ENCODE measurements around the gene USP43.
A peak's percentile ranks its signal among the peaks of the same experiment; 100 is the strongest.
"Not testable (repeated sequence)": the region's sequence is repeated elsewhere in the genome, so short reads cannot be mapped to it uniquely, and the experiment has no call there.

Gene USP43, protein sequence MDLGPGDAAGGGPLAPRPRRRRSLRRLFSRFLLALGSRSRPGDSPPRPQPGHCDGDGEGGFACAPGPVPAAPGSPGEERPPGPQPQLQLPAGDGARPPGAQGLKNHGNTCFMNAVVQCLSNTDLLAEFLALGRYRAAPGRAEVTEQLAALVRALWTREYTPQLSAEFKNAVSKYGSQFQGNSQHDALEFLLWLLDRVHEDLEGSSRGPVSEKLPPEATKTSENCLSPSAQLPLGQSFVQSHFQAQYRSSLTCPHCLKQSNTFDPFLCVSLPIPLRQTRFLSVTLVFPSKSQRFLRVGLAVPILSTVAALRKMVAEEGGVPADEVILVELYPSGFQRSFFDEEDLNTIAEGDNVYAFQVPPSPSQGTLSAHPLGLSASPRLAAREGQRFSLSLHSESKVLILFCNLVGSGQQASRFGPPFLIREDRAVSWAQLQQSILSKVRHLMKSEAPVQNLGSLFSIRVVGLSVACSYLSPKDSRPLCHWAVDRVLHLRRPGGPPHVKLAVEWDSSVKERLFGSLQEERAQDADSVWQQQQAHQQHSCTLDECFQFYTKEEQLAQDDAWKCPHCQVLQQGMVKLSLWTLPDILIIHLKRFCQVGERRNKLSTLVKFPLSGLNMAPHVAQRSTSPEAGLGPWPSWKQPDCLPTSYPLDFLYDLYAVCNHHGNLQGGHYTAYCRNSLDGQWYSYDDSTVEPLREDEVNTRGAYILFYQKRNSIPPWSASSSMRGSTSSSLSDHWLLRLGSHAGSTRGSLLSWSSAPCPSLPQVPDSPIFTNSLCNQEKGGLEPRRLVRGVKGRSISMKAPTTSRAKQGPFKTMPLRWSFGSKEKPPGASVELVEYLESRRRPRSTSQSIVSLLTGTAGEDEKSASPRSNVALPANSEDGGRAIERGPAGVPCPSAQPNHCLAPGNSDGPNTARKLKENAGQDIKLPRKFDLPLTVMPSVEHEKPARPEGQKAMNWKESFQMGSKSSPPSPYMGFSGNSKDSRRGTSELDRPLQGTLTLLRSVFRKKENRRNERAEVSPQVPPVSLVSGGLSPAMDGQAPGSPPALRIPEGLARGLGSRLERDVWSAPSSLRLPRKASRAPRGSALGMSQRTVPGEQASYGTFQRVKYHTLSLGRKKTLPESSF

GRCh38 chr17:9644910-9645751, at the start of gene USP43:
Gene USP43, plus strand, starts transcription at chr17:9645517. Its CDS starts 116 bp downstream, at chr17:9645633.
- DNase-seq, result peak; percentile 72

GRCh38 chr17:9597638-9598037, 47.7 kb upstream of the USP43 start:
- not testable (repeated sequence) for DNase-seq

DNA sequence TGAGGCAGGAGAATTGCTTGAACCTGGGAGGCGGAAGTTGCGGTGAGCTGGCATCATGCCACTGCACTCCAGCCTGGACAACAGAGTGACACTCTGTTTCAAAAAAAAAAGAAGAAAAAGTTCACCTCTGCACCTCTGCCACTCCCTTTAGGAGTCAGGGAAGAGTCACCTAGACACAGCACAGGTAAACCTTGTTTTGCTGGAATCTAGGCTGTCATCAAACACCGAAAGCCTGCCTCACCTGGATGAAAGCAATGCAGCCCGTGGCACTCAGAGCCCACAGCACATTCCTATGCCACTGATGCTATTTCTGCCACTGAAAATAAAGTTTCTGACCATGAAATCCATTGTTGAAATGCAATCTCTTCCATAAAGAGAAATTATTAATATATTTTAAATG, 46.7 kb upstream of the USP43 start:
- DNase-seq, result no peak

GRCh38 chr17:9604583-9604982, 40.7 kb upstream of the USP43 start:
- not testable (repeated sequence) for DNase-seq

GRCh38 chr17:9606453-9606852, 38.9 kb upstream of the USP43 start:
- DNase-seq, result no peak

DNA sequence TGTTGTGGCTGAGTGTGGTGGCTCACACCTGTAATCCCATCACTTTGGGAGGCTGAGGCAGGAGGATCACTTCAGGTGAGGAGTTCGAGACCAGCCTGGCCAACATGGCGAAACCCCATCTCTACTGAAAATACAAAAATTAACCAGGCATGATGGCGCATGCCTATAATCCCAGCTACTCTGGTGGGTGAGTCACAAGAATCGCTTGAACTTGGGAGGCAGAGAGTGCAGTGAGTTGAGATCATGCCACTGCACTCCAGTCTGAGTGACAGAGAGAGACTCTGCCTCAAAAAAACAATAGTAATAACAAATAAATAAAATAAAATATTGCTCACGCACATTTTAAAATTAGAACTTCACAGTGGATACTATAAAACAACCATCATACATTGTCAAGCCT, 38.3 kb upstream of the USP43 start:
- DNase-seq, result not testable (repeated sequence)

DNA sequence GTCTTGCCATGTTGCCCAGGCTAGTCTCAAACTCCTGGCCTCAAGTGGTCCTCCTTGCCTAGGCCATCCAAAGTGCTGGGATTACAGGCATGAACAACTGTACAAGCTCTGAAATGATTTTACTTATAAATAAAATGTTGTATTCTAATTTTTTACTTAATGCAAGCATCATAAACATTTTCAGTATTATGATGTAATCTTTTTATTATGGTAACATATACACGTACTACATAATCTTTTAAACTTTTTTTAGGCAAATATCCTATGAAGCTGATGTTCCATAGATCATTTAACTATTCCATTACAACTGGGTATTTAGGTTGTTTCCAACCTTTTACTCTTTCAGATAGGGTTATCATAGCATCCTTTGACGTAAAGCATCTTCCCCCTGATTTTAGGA, 33.8 kb upstream of the USP43 start:
- no peak for DNase-seq

DNA sequence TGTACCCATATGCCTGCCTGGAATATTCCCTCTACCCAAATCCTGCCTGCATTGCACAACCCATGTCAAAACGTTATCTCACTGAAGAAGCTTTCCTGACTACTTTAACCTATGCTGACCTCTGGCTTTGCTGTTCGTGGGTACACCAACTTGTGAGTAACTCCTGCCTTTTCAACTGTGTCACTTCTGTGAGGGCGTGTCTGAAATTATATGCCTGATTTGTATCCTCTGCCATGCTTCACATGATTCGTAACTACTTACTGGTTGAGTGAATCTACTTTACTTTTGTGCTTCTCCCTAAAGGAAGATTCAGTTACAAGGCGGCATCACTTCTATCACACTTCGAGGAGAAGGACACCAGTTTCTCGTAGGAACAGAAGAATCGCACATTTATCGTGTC, 33.3 kb upstream of the USP43 start:
- no peak for DNase-seq

DNA sequence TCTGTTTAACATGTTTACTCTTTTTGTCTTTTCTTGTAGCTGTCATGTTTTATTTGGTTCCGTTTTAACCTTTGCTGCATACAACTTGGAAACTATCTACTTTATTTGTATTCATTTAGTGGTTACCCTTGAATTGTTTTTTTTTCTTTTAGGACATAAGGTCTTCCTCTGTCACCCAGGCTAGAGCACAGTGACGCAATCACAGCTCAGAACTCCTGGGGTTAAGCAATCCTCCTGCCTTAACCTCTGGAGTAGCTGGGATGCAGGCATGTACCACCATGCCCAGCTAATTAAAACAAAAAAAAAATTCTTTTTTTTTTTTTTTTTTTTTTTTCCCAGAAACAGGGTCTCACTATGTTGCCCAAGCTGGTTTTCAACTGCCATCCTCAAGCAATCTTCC, 29.8 kb upstream of the USP43 start:
- DNase-seq, result no peak

DNA sequence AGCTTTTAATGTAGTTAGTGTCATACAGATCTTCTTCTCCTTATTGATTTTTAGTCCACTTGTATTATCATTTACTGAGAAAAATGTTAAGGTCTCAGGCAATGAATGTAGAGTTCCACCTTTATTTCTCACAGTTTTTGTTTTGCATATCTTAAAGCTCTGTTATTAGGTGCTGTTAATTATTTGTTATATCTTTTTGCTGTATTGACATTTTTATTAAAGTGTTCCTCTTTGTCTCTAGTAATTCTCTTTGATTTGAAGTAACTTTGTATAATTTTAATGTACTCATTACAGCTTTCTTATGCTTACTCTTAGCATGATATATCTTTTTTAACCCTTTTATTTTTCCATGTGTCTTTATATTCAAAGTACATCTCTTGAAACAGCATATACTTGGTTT, 22.4 kb upstream of the USP43 start:
- DNase-seq, result no peak

- no peak for DNase-seq
Observed at GRCh38 chr17:9628509-9628908, 16.8 kb upstream of the USP43 start.

GRCh38 chr17:9632741-9633140, 12.6 kb upstream of the USP43 start:
- no peak for DNase-seq

DNA sequence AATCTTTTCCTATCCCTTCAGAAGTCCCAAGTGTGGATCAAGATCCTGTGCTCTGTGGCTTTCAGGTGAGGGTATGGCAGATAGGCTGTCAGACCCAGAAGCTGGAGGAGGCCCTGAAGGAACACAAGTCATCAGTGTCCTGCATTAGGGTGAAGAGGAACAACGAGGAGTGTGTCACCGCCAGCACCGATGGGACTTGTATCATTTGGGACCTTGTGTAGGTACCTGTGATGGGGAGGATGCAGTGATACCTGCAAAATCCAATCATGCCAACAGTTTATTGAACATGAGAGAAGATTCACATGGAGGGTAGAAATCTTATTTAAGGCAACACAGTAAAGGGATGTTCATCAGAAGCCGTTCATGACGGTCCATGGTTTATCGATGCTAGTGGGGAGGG, 10.0 kb upstream of the USP43 start:
- DNase-seq, result no peak

- DNase-seq, result no peak
Observed at GRCh38 chr17:9636501-9636900, 8.8 kb upstream of the USP43 start.

GRCh38 chr17:9640388-9640787, 4.9 kb upstream of the USP43 start:
- not testable (repeated sequence) for DNase-seq

DNA sequence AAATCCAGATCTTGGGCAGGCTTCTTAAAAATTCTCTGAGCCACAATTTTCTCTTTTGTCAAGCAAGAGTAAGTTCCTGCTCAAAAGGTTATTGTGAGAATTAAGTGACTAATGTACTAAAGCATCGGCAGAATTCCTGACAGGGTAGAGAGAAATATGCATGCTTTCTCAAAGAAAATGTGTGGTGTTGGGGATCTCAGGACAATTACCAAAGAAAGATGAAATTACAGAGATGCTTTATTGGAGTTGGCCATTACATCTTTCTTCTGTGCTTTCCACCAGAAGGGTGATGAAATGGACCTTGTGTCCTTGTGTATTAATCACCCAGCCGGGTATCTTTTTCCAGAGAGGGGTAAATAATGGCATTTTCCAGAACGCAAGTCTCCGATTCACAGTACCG, 1.7 kb upstream of the USP43 start:
- DNase-seq, result no peak

DNA sequence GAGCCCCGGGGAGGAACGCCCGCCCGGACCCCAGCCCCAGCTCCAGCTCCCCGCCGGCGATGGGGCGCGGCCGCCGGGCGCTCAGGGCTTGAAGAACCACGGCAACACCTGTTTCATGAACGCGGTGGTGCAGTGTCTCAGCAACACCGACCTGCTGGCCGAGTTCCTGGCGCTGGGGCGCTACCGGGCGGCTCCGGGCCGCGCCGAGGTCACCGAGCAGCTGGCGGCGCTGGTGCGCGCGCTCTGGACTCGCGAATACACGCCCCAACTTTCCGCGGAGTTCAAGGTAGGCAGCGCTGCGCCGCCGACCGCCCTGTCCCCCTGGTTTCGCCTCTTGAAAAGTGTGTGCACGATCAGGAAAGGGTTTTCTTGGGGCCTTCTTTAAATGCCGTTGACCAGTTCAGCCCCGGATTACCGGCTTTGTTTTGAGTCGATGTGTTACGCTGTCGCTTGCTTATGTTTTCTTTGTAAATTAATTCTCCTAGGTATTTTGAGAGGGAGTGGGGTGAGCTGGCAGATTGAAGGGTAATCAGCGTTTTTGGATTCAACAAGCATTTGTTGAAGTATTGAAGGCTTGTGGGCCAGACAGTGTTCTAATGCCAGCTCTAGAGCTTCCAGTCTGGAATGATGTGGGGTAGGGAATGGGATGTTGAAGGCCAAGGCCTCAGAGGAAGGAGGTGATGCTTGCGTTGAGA, 681 bp downstream of the USP43 start:
- peak; percentile 85 for DNase-seq

GRCh38 chr17:9646546-9646885, 1.2 kb downstream of the USP43 start:
- DNase-seq, result no peak

- no peak for DNase-seq
Observed at GRCh38 chr17:9647014-9647413, 1.7 kb downstream of the USP43 start.

- no peak for DNase-seq
Observed at GRCh38 chr17:9648521-9649110, 3.3 kb downstream of the USP43 start.

DNA sequence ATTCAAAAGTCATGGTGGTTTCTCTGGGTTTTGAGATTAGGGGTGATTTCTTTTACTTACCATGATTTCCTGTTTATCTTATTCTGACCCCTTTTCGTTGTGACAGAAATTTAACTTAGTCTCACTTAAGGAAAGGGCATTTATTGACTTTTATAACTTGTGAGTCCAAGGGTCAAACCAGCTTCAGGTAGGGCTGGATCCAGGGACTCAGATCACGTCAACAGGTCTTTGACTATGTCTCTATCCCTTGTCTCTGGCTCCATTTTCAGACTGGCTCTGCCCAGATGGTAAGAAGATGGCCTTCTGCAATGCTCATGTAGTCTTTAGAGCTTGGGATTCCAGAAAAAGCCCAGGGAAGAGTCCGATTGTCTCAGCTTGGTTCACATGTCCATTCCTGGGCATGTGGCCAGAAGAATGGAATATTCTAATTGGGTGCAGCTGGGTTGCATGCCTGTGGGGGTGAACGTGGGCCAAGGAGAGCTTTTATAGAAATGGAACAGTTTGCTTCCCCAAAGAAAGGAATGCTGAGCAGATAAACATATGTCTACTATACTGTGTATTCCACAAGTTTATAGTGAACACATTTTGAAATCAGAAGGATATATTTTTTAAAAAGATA, 13.4 kb downstream of the USP43 start:
- no peak for DNase-seq
